MCF 10A (cell line): ENCODE data around the gene TMEM132D. TPM values are rescaled to one million over a fixed set of nuclear protein-coding genes. Genes with fewer than 3 reads are reported as not detected.

Experiments used
- BruUV-seq: library from RNA; stranded (reverse); fragments of 400-500 nt; replicated peaks from 2 replicates; lab custom pipeline; 2021; lab: Mats Ljungman, UMichigan
- CTCF ChIA-PET: fragments of 300-600 bp; sonication (Branson Sonifier 250); formaldehyde crosslinking; extraction: SDS; loops from one replicate; lab custom pipeline; 2021; ENCODE audit warnings: antibody characterized with exemption, inconsistent platforms; lab: Yijun Ruan, JAX
- POLR2A ChIA-PET: fragments of 300-600, 350-650 bp; sonication (Branson Sonifier 250); formaldehyde crosslinking; extraction: SDS; loops from one replicate; lab custom pipeline; 2020; ENCODE audit warnings: antibody characterized with exemption, inconsistent platforms; lab: Yijun Ruan, JAX
- DNase-seq: peaks from one replicate; pipeline ENCODE4 v3.0.0-alpha.2; 2018; ENCODE audit not compliant: unreplicated experiment
- H3K27ac Mint-ChIP-seq: one replicate; pipeline ENCODE4 v1.8.0; 2022; ENCODE audit warnings: mild to moderate bottlenecking, low read depth, mixed read lengths; ENCODE audit not compliant: unreplicated experiment
- H3K27me3 Mint-ChIP-seq: one replicate; pipeline ENCODE4 v1.8.0; 2022; ENCODE audit warnings: mixed read lengths; ENCODE audit not compliant: insufficient read depth, unreplicated experiment
- H3K36me3 Mint-ChIP-seq: one replicate; pipeline ENCODE4 v1.8.0; 2022; ENCODE audit warnings: mild to moderate bottlenecking, moderate library complexity, mixed read lengths; ENCODE audit not compliant: insufficient read depth, unreplicated experiment
- H3K4me1 Mint-ChIP-seq: one replicate; pipeline ENCODE4 v1.8.0; 2022; ENCODE audit warnings: mixed read lengths; ENCODE audit not compliant: insufficient read depth, unreplicated experiment
- H3K4me3 Mint-ChIP-seq: one replicate; pipeline ENCODE4 v1.8.0; 2022; ENCODE audit warnings: mild to moderate bottlenecking, moderate library complexity, mixed read lengths; ENCODE audit not compliant: unreplicated experiment
- H3K9me3 Mint-ChIP-seq: one replicate; pipeline ENCODE4 v1.8.0; 2022; ENCODE audit warnings: mixed read lengths; ENCODE audit not compliant: unreplicated experiment
- CTCF ChIP-seq: fragments of 200-600 bp; IDR thresholded peaks from one replicate; pipeline ENCODE4 v1.8.0; 2022; ENCODE audit warnings: antibody characterized with exemption, mild to moderate bottlenecking; ENCODE audit not compliant: unreplicated experiment
- intact Hi-C: fragments of 100-400 bp; cut with micrococcal nuclease; formaldehyde crosslinking; loops from 2 replicates; pipeline ENCODE4 v1.14.1; 2022
- total RNA-seq: library from RNA; stranded (reverse); gene quantifications from 2 replicates; pipeline ENCODE4 v1.2.3, GENCODE V29; 2022

Gene TMEM132D
- total RNA-seq, 1 experiment from 2014 or later: not detected

- intact Hi-C loops: no loop called here
- Mint-ChIP-seq H3K9me3 (peaks cover 10% of the 10 kb centered on the region), H3K27ac (no peak overlapping the region), H3K36me3 (no peaks in the 10 kb centered on the region), H3K4me3 (no peak overlapping the region), H3K4me1 (peaks cover 13% of the 10 kb centered on the region), H3K27me3 (no peaks in the 10 kb centered on the region)
- ChIA-PET POLR2A (no interaction called here), CTCF (interaction anchor here (0.6 kb wide), 1 partner anchor 110 kb away, joined by 3 read pairs; no protein-coding TSS in a partner anchor)
- DNase-seq: peak; percentile 44
- no peak for TF ChIP-seq CTCF
- BruUV-seq: no TSS peak
These were observed 153.4 kb downstream of the TMEM132D start for GRCh38 chr12:129750421-129750820.

GRCh38 chr12:129746318-129746717, 157.5 kb downstream of the TMEM132D start:
- CTCF ChIA-PET: no interaction called here
- Mint-ChIP-seq H3K36me3 (no peaks in the 10 kb centered on the region), H3K4me3 (no peak overlapping the region), H3K4me1 (no peaks in the 10 kb centered on the region), H3K27me3 (no peaks in the 10 kb centered on the region), H3K9me3 (no peaks in the 10 kb centered on the region), H3K27ac (no peak overlapping the region)
- BruUV-seq: no TSS peak
- no peak for TF ChIP-seq CTCF
- POLR2A ChIA-PET: no interaction called here
- no peak for DNase-seq
- intact Hi-C loops: no loop called here

GRCh38 chr12:129729170-129729569, 174.7 kb downstream of the TMEM132D start:
- no TSS peak for BruUV-seq
- no peak for DNase-seq
- no peaks in the 10 kb centered on the region for H3K36me3 Mint-ChIP-seq
- intact Hi-C loops: no loop called here
- no peak for TF ChIP-seq CTCF
- no peak overlapping the region for H3K4me3 Mint-ChIP-seq
- no peaks in the 10 kb centered on the region for H3K27me3 Mint-ChIP-seq
- ChIA-PET CTCF (no interaction called here), POLR2A (no interaction called here)
- peaks cover 21% of the 10 kb centered on the region for H3K9me3 Mint-ChIP-seq
- H3K27ac Mint-ChIP-seq: no peak overlapping the region
- H3K4me1 Mint-ChIP-seq: no peaks in the 10 kb centered on the region

GRCh38 chr12:129727100-129727499, 176.7 kb downstream of the TMEM132D start:
- H3K4me3 Mint-ChIP-seq: no peak overlapping the region
- intact Hi-C loops: no loop called here
- POLR2A ChIA-PET: interaction anchor here (0.6 kb wide), 1 partner anchor 28 kb away, joined by 3 read pairs; no protein-coding TSS in a partner anchor

More at GRCh38 chr12:129727100-129727499, 176.7 kb downstream of the TMEM132D start:
- Mint-ChIP-seq H3K4me1 (no peaks in the 10 kb centered on the region), H3K27ac (no peak overlapping the region), H3K27me3 (no peaks in the 10 kb centered on the region), H3K36me3 (no peaks in the 10 kb centered on the region), H3K9me3 (peaks cover 31% of the 10 kb centered on the region)
- no peak for TF ChIP-seq CTCF
- no peak for DNase-seq
- BruUV-seq: no TSS peak
- CTCF ChIA-PET: no interaction called here
